Activated naive CD4-positive, alpha-beta T cell treated with Interleukin-2 at 50 U/mL for 16 hours (primary cell): Measurements from ENCODE around the gene RAB40C.

ENCODE experiments used
- DNase-seq: peaks from one replicate; pipeline ENCODE4 v3.0.0-alpha.2; 2020

Gene RAB40C

DNA sequence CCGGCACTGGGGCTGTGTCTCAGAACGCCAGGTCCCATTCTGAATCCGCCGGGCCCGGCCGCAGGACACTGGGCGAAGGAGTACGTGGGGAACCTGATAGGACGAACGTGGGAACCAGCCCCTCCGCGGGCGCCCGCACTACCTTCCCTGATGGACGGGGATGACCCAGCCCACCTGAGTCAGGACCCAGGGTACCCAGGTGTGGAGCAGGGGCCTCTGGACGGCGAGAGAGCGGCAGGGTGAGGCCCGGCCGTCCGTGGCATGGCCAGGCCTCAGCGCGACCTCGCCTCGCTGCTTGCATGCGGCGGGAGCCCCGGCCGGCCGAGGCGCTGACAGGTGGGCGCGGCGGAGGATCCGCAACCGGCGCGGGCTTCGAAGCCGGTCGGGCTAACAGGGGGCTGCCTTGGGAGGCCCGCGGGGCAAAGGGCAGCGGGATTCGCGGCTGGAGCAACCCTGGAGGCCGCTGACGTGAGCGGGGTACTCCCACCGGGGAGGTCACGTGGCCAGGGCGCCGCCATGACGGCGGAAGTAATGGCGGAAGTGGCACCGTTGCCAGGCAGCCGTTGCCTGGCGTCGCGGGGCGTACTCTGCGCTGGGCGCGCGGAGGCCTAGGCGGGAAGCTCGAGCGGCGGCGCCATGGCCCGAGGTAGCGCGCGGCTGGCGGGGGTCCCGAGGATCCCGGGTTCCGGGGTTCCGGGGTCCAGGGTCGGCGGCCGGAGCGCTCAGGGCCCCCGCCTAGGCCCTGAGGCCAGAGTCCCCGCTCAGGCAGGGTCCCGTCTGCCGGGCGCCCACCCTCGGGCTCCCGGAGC lies 59.1 kb downstream of the RAB40C start, which contains the start of gene WDR90:
TSS of gene WDR90 (plus strand) at position 585 of the 809 bp plus-strand sequence. CDS start at position 637, 52 bp downstream.
- DNase-seq = peak; percentile 95

DNA sequence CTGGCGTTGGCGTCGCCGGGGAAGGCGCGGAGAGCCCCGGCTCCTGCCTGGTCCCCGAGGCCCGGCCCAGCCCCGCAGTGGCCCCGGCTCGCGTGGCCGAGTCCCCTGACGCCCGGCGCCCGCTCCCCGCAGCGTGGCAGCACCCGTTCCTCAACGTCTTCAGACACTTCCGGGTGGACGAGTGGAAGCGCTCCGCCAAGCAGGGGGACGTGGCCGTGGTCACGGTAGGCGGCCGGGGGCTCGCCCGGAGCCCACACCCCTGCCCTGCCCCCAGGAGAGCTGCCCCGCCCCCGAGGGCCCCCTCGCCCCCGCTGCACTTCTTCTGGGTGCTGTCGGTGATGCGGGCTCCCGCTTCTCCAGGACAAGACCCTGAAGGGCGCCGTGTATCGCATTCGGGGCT lies 59.8 kb downstream of the RAB40C start:
- peak; percentile 22 for DNase-seq

DNA sequence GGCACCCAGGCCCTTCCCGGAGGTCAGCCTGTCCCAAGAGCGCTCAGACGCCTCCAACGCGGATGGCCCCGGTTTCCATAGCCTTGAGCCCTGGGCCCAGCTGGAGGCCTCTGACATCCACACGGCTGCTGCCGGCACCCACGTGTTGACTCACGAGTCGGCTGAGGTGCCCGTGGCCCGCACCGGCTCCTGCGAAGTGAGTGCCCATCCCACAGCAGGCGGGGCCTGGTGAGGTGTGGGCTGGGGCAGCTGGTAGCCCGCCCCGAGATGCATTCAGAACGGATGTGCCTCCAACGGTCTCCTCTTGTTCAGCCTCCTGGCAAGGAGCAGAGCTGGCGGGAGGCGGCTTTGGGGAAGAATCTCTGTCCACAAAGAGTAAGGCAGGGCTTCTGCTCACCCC lies 62.0 kb downstream of the RAB40C start:
- no peak for DNase-seq

DNA sequence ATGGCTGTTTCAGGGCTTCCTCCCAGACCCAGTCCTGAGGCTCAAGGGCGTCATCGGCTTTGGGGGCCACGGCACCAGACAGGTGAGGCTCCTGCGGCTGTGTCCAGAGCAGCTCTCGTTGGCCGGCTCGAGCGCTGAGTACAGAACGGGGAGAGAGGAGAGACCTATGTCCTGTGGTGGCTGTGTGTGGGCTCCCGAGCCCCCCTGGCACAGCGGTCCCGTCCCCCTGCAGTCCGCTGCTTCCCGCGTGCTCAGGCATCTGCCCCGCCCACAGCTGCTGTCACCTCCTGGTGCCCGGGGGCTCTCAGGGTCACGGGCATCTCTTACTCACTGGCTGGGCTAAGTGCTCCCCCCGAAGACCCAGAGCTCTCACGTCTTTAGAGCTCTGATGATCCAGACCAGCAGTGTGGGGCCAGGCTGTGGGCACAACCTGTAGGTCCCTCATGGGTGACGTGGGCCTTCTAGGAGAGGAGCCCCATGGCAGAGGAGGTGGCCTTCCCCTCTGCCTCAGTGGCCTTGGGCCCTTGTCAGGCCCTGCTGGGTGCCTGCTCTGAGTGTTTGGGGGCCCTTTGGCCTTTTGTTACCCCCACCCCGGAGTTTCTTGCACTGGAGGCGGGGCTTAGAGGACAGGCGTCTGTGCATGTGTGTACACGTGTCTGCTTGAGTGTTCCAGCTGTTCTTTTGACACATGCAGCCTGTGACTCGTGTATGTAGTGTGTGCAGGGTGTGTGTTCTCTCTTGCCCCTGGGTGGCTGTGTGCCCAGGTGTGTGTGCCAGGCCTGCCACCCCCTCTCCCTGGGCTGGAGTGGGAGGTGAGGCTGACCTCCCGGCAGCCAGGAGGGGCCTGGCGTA lies 62.8 kb downstream of the RAB40C start:
- no peak for DNase-seq

DNA sequence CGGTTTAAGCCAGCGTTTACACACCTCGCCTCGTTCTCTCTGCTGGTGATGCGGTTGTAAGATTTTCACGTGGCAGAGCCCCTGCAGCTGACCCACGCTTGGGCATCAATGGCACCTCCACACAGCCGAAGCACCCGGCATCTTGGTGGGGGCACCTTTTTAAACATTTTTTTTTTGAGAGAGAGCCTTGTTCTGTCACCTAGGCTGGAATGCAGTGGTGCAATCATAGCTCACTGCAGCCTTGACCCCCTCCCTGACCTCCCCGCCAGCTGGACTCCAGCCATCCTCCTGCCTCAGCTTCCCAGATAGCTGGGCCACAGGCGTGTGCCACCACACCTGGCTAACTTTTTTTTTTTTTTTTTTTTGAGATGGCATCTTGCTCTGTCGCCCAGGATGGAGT lies 64.2 kb downstream of the RAB40C start:
- no peak for DNase-seq

DNA sequence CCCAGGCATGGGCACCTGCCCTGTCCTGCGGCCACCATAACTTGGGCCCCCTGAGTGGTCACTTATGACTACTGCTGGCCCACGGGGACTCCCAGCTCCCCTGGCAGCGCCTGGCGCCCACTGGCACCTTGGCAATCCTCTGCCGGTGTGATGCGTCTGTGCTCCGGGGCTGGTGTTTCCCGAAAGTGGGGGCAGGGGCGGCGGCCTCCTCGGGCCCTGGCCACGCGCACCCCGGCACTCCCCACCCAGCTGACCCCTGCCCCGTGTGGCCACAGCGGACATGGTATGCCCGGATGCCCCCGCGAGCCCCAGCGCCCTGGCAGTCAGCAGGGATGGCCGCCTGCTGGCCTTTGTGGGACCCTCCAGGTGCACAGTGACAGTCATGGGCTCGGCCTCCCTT lies 67.6 kb downstream of the RAB40C start:
- no peak for DNase-seq

DNA sequence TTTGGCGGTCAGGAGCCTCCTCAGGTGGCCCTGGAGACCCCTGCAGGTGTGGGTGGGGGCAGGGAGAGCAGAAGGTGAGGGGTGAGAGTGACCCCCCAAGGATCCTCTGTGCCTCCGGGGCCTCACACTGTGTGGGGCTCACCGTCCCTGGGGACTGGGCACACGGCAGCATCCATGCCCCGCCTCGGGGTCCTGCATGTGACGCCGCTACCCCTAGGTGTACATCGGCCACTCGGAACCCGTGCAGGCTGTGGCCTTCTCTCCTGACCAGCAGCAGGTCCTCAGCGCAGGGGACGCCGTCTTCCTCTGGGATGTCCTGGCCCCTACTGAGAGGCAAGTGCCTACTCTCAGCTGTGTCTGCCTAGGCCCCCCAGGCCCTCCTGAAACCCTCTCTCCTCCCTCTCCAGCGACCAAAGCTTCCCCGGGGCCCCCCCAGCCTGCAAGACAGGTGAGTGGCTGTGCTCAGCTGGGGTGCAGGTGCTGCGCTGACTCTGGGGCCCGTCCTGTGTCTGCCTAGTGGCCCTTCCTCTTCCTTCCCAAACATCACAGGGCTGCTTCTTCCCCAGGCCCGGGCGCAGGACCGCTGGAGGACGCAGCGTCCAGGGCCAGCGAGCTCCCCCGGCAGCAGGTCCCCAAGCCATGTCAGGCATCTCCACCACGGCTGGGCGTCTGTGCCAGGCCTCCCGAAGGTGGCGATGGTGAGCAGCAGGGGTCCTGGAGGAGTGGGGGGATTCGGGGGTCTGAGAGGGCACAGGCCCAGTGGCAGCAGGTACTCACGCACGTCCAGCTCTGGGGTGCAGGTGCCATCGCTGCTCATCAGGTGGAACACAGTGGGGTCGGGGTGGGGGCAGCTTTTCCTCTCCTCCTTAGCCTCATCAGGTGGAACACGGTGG lies 69.1 kb downstream of the RAB40C start:
- DNase-seq = no peak

DNA sequence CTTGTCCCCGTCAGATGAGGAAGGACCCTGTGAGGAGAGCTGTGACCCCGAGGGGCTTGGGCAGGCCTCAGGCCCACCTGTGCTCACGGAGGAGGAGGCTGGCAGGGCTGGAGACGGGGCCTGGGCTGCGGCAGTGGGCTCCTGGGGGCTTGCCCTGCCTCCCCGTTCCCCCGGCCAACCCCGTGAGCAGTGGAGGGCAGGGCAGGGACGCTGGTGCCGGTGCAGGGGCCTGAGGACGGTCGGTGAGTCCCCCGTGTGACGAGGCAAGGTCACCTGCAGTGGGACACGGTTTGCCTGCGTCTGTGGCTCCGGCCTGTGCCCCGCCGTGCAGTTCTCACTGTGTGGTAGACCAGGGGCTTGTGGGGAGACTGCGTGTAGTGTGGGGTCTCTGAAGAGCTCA lies 69.8 kb downstream of the RAB40C start:
- no peak for DNase-seq

DNA sequence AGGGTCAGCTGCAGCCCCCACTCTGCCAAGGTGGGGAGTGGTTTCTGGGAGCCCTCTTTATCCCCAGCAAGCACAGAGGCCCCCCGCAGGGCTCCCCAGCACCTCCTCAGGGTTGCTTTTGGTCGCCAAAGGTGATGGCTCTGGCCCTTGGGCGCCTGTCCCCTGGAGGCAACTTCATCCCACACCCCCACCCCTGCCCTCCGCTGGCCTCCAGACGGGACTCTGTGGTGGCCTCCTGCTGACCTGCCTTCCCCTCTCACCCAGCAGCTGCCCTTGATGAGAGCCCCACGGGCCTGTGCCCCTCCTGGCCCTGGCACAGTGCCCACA lies 70.2 kb downstream of the RAB40C start:
- no peak for DNase-seq

DNA sequence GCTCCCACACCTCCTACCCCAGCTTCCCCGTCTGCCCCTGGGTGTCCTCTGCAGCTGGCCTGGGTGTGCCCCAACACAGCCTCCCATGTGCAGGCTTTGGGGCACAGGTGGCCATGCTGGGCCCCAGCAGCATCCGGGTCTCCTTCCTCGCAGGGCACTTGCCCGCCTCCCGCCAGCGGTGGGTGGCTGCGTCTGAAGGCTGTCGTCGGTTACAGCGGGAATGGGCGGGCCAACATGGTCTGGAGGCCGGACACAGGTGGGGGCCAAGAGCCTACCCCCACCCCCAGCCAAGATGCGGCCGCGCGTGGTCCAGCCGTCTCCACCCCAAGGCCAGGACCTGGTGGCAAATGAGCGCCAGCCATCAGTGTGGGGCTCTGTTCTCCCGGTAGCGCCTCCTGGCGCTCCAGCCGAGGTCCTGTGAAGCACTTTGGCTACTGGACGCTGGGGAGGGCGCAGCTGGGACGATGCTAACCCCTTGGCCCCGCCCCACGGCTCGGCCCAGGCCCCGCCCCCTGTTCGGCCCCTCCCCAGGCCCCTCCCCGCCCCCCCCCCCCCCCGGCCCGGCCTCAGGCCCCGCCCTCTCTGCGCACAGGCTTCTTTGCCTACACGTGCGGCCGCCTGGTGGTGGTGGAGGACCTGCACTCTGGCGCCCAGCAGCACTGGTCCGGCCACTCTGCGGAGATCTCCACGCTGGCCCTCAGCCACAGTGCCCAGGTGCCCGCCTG lies 70.8 kb downstream of the RAB40C start:
- DNase-seq = peak; percentile 66

DNA sequence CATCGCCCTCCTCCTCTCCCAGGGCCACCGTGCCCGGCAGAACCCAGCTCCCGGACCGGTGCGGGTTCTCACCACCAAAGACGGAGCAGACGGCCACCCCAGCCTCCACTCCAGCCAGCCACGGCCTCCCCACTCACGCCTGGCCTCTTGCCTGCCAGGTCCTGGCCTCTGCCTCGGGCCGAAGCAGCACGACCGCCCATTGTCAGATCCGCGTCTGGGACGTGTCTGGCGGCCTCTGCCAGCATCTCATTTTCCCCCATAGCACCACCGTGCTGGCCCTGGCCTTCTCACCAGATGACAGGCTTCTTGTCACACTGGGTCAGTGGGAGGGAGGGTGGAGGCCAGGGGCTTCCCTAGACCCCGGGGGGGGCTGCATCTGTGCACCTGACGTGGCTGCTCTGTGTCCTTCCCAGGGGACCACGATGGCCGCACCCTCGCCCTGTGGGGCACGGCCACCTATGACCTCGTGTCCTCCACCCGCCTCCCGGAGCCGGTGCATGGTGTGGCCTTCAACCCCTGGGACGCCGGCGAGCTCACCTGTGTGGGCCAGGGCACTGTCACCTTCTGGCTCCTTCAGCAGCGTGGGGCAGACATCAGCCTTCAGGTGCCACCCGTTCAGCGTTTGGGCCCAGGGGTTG lies 71.4 kb downstream of the RAB40C start:
- DNase-seq = no peak

DNA sequence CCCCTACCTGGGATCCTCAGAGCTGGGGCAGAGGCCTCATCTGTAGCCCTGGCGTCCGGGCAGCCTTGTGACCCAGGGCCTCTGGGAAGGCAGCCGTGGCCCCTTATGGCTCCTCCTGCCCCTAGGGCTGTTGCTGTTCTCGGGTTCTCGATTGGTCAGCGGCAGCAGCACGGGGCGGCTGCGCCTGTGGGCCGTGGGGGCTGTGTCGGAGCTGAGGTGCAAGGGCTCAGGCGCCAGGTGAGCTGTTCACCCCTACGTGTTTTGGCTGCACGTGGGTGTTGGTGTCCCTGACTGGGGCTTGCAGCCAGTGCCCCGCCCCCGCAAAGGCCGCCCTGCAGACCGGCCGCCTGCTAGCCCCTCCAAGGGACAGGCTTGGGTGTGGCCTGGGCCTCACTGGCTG lies 72.2 kb downstream of the RAB40C start:
- DNase-seq = no peak

DNA sequence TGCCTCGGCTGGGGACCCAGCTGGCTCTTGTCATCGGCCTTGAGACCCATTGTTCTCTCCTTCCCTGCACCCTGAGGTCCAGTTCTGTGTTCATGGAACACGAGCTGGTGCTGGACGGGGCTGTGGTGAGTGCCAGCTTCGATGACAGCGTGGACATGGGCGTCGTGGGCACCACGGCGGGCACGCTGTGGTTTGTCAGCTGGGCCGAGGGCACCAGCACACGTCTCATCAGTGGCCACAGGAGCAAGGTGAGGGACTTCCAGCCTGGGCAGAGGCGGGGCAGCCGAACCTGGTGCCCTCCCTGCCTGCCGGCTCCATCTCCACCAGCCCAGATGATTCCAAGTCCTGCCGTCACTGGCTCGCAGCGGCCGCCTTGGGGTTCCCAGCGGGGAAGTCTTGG lies 72.7 kb downstream of the RAB40C start:
- no peak for DNase-seq

DNA sequence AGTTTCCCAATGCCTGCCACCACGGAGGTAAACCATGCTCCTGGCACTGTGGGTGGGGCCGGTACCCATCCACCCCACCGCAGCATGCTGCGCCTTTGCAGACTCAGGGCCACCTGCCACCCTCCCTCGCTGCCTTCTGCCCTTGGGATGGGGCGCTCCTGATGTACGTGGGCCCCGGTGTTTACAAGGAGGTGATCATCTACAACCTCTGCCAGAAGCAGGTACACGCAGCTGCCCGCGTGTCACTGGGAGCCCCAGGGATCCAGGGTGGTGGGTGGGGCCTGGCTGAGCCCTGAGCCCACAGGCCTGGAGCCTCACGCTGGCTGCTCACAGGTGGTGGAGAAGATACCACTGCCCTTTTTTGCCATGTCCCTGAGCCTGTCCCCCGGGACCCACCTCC lies 76.7 kb downstream of the RAB40C start:
- no peak for DNase-seq

DNA sequence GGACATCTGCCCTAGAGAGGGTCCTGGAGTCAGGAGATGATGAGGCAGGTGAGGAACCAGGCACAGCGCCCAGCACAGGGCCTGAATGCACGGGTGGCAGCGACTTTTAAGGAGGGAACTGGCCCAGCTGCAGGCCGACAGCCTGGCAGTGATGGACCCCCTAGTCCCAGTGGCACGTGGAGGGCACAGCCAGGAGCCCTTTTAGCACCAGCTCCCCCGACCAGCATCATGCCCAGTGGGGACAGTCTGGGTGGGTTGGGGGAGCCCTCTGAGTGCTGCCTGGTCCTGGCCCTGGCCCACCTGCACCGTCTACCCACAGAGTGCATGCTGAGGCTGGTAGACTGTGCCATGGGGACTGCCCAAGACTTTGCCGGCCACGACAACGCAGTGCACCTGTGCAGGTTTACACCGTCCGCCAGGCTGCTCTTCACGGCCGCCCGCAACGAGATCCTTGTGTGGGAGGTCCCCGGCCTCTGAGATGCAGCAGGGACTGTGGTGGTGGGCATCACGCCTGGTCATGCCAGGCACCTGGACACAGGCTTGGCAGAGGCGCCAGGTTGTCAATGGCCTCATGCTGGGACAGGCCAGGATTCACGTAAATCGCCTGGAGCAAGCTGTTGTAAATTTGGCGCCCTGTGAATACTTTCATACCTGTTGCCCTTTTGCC lies 77.4 kb downstream of the RAB40C start:
- no peak for DNase-seq

DNA sequence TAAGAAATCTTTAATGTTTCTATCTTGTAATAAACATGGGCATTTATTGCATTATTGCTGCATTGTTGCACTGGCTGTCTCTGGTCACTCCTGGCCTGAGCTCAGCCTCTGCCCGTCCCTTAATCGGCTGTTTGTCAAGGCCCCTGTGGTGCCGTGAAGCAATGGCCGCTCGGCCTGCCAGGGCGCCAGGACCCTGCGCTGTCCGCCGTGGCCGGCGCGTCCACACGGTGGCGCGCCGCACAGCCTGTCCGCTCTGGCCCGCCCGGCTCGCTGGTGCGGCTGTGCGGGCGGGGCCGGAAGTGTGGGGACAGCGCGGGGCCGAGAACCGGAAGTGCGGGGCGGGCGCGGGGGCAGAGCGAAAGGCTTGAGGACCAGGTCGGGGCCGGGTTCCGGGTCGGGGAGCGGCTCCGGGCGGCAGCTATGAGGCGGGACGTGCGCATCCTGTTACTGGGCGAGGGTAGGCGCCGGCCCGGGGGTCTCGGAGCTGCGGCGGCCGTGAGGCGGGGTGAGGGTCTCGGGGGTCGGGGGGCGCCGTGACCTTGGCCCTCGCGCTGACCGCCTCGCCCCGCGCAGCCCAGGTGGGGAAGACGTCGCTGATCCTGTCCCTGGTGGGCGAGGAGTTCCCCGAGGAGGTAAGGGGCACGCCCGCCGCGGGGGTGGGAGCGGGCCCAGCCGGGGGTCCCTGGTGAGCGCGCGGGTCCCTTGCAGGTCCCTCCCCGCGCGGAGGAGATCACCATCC lies 78.1 kb downstream of the RAB40C start, which contains the start of gene RHOT2:
TSS of gene RHOT2 (plus strand) at position 353 of the 739 bp plus-strand sequence. CDS start at position 421, 68 bp downstream.
- DNase-seq = peak; percentile 94

DNA sequence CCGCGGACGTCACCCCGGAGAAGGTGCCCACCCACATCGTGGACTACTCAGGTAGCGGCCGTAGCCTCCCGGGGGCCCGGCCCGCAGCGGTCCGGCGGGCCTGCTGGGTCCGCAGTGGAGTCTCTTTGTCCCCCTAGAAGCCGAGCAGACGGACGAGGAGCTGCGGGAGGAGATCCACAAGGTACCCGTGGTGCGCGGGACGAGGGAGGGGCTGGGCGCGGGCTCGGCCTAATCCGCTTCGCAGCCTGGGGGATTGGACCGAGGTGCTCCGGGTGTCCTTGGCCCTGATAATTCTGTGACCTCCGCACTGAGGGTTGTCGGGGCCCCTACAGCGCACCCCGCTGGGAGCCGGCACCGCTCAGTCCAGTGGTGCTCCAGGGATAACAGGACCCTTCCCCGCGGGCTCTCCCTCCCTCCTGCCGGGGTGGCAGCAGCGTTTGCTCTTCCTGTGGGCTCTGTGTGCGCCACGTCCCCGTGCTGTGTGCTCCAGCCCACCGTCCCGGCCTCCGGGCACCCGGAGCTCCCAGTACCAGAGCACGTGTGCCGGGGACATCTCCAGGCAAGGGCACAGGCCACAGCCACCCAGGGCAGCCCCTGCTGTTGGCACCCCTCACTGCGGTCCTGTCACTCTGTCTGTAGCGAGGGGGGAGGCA lies 78.8 kb downstream of the RAB40C start:
- DNase-seq = no peak

DNA sequence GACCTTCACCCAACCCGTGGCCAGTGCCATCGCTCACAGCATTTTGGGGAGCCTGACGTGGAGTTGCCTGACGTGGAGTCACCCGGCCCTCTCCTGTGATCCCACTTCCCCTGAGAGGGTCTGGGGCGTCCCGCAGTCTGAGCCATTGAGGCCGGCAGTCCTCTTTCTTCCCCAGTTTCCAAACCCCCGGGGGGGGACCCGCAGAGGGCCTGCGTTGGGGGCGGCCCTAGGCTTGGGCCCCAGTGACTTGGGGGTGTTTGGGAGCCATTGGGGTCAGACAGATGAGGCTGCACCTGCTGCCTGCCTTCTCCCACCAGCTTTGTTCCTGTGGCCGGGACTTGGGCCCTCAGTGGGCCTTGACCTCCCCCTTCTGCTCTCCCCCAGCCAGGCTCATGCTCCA lies 79.8 kb downstream of the RAB40C start:
- DNase-seq = no peak

DNA sequence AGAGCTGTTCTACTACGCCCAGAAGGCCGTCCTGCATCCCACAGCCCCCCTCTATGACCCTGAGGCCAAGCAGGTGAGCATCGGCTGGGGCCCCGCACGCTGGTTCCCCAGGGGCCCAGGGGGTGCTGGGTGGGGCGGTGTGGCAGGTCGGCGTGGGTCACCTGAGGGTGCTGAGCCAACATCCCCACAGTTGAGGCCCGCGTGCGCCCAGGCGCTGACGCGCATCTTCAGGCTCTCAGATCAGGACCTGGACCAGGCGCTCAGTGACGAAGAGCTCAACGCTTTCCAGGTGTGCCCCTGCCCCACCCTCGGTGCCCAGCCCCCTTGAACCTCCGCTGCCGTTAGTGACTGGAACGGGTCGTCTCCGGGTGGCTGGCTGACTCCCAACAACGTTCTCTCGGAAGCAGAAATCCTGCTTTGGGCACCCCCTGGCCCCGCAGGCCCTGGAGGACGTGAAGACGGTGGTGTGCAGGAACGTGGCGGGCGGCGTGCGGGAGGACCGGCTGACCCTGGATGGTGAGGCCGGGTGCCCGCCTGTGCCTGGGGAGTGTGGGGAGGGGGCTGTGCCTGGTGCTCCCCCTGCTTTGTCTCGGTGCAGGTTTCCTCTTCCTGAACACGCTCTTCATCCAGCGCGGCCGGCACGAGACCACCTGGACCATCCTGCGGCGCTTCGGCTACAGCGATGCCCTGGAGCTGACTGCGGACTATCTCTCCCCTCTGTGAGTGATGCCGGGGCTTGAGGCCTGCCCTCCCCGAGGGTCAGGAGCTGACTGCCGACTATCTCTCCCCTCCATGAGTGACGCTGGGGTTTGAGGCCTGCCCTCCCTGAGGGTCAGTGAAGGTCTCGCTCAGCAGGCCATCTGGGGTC lies 80.9 kb downstream of the RAB40C start:
- no peak for DNase-seq
